Activated T-helper 1 cell treated with anti-CD3 and anti-CD28 coated beads, Interleukin-12 subunit alpha, Interleukin-12 subunit beta, Interleukin-2, Interleukin-4 antibody, amounts not matched to agents 30 ng/mL and 10 ng/mL and 1 ng/mL, durations not matched to agents 14 hours and 24 hours and 36 hours (primary cell): Measurements from ENCODE around the gene CLIP1. TPM values are rescaled to one million over a fixed set of nuclear protein-coding genes. Genes with fewer than 3 reads are reported as not detected.
"Not testable (repeated sequence)": the region's sequence is repeated elsewhere in the genome, so short reads cannot be mapped to it uniquely, and the experiment has no call there.

Experiments
- DNase-seq: peaks from one replicate; pipeline ENCODE4 v3.0.0; 2021; ENCODE audit warnings: low spot score
- H3K27ac Mint-ChIP-seq: one replicate; pipeline ENCODE4 v1.8.0; 2021; ENCODE audit warnings: mild to moderate bottlenecking, mixed read lengths
- H3K27me3 Mint-ChIP-seq: one replicate; pipeline ENCODE4 v1.8.0; 2022; ENCODE audit warnings: mild to moderate bottlenecking, moderate library complexity, mixed read lengths; ENCODE audit not compliant: insufficient read depth
- H3K36me3 Mint-ChIP-seq: one replicate; pipeline ENCODE4 v1.8.0; 2021; ENCODE audit warnings: low read depth, mixed read lengths
- H3K4me1 Mint-ChIP-seq: one replicate; pipeline ENCODE4 v1.8.0; 2021; ENCODE audit warnings: low read depth, mixed read lengths
- H3K4me3 Mint-ChIP-seq: one replicate; pipeline ENCODE4 v1.8.0; 2021; ENCODE audit warnings: mild to moderate bottlenecking, moderate library complexity, mixed read lengths
- H3K9me3 Mint-ChIP-seq: one replicate; pipeline ENCODE4 v1.8.0; 2021; ENCODE audit warnings: mixed read lengths
- intact Hi-C: fragments of 100-400 bp; cut with micrococcal nuclease; formaldehyde crosslinking; loops from one replicate; pipeline ENCODE4 v1.15.1; 2024
- total RNA-seq: library from RNA; stranded (reverse); gene quantifications from 2 replicates; pipeline ENCODE4 v1.2.3, GENCODE V29; 2022

CLIP1 gene
- total RNA-seq, 1 donor from 2014 or later = 64.1 TPM

DNA sequence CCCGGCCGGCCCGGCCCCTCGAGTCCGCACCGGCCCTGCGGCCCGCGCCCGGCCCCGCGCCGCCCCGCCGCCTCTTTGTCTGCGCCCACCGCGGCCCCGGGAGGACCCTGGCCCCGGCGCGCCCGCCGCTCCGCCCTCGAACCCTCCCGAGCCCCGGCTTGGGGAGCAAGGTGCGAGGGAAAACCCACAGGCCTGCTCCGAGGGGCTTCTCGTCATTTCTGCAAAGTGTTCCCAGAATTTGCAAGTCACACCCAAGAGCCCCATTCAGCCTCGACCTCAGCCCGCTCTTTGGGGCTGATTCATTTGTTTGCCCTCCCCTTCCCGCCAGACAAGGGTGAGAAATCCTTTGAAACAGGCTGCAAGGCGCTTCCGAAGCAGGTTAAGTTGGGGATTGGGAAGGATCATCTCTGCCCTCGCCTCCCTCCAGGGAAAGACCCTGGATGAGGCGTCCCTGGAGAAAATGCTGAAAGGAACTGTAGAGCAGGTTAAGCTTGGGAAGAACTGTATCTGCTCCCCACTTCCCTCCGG, 325 bp upstream of the CLIP1 start:
- H3K27me3 Mint-ChIP-seq = peaks cover 2% of the 10 kb centered on the region
- intact Hi-C loops = loop anchor here (1.0 to 5.0 kb wide), 5 partner anchors 30 to 196 kb away; partner anchors contain the start of genes DIABLO and VPS33A
- H3K27ac Mint-ChIP-seq = peak overlapping the region; percentile 89
- H3K4me3 Mint-ChIP-seq = peak overlapping the region; percentile 88
- H3K36me3 Mint-ChIP-seq = peaks cover 4% of the 10 kb centered on the region
- peak; percentile 14 for DNase-seq
- H3K4me1 Mint-ChIP-seq = peaks cover 31% of the 10 kb centered on the region
- H3K9me3 Mint-ChIP-seq = no peaks in the 10 kb centered on the region

GRCh38 chr12:122421187-122421820, 1.2 kb downstream of the CLIP1 start:
- H3K36me3 Mint-ChIP-seq = peaks cover 5% of the 10 kb centered on the region
- peak overlapping the region; percentile 85 for H3K27ac Mint-ChIP-seq
- intact Hi-C loops = loop anchor here (1.0 to 5.0 kb wide), 4 partner anchors 8 to 154 kb away; partner anchors contain the start of gene VPS33A
- H3K4me3 Mint-ChIP-seq = peak overlapping the region; percentile 94
- H3K4me1 Mint-ChIP-seq = peaks cover 33% of the 10 kb centered on the region
- peaks cover 2% of the 10 kb centered on the region for H3K27me3 Mint-ChIP-seq
- H3K9me3 Mint-ChIP-seq = no peaks in the 10 kb centered on the region
- DNase-seq = no peak

DNA sequence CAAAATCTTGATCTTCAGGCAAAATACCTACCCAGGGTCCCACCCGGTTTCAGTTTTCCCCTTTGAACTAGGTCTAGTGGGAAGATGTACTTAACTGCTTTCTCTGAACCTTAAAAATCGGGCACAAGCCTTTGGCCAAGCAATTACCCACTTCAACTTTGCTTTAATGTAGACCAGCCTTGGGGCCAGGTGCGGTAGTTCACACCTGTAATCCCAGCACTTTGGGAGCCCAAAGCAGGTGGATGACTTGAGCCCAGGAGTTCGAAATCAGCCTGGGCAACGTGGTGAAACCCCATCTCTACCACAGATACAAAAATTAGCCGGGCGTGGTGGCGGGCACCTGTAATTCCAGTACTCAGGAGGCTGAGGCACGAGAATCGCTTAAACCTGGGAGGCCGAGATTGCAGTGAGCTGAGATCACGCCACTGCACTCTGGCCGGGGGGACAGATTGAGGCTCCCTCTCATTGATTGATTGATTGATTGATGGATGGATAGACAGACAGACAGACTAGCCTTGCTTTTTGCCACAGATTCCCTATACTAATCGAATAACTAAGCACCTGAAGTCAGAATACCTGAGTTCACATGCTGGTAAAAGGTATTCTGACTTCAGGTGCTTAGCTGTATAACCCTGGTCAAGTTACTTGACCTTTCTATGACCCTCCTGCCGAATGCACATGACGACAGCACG, 1.9 kb downstream of the CLIP1 start:
- Mint-ChIP-seq H3K36me3 (peaks cover 5% of the 10 kb centered on the region), H3K4me3 (peak overlapping the region; percentile 94), H3K27me3 (peaks cover 2% of the 10 kb centered on the region), H3K9me3 (no peaks in the 10 kb centered on the region), H3K27ac (peak overlapping the region; percentile 68), H3K4me1 (peaks cover 33% of the 10 kb centered on the region)
- no peak for DNase-seq
- intact Hi-C loops = loop anchor here (1.0 to 5.0 kb wide), 4 partner anchors 7 to 153 kb away; partner anchors contain the start of gene VPS33A

DNA sequence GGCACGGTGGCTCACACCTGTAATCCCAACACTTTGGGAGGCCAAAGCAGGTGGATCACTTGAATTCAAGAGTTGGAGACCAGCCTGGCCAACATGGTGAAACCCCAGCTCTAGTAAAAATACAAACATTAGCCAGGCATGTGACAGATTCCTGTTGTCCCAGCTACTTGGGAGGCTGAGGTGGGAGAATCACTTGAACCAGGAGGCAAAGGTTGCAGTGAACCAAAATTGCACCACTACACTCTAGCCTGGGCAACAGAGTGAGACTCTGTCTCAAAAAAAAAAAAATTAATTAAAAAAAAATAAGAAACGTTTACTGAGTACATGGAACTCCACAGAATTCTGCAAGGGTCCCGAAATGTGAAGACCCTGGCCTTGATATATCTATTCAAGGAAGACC, 3.4 kb downstream of the CLIP1 start:
- intact Hi-C loops, H3K9me3 Mint-ChIP-seq, DNase-seq, H3K27me3 Mint-ChIP-seq, H3K36me3 Mint-ChIP-seq, H3K4me3 Mint-ChIP-seq, H3K27ac Mint-ChIP-seq: not testable (repeated sequence)
- peaks cover 35% of the 10 kb centered on the region for H3K4me1 Mint-ChIP-seq

DNA sequence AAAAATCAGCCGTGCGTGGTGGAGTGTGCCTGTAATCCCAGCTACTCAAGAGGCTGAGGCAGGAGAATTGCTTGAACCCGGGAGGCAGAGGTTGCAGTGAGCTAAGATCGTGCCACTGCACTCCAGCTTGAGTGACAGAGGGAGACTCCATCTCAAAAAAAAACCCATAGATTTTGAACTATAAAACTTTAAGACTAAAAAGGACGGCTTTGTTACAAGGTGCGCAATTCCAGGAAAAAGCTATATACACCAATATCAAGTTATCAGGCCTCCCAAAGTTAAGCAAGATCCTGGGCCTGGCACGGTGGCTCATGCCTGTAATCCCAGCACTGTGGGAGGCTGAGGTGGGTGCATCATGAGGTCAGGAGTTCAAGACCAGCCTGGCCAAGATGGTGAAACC, 6.8 kb downstream of the CLIP1 start:
- H3K27ac Mint-ChIP-seq, intact Hi-C loops: not testable (repeated sequence)

DNA sequence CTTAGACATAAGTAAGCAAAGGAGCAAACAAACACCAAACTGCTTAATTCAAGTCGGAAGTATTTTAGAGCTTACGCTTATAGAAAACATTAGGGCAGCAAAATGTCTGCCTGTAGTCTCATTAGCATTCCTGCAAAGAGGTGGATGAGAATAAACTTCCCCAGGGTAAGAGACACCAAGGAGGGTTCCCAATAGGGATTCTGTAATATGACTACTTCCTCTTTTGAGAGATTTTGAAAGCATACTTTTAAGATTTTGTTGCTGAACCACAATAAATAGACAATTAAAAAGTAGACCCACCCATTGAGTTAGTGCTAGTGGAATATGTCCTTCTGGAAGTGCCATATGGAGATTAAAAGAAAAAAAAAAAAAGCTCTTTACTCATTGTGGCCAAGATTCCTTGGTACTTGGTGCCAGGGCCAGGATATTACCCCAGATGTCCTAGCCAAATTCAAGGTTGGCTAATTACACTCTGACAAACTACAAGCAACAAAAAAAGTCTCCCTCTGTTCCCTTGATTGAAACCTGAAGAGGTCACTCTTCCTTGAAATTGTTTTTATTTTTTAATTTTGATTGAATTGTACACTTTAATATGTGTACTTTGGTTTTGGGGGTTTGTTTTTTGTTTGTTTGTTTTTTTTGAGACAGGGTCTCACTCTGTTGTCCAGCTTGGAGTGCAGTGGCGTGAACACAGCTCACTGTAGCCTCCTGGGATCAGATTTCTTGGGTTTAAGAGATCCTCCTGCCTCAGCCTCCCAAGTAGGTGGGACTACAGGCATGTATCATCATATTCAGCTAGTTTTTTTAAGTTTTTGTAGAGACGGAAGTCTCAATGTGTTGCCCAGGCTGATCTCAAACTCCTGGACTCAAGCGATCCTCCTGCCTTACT, 8.7 kb downstream of the CLIP1 start:
- H3K36me3 Mint-ChIP-seq = peaks cover 14% of the 10 kb centered on the region
- H3K27me3 Mint-ChIP-seq = no peaks in the 10 kb centered on the region
- no peaks in the 10 kb centered on the region for H3K9me3 Mint-ChIP-seq
- H3K27ac Mint-ChIP-seq = peak overlapping the region; percentile 91
- DNase-seq = no peak
- H3K4me3 Mint-ChIP-seq = peak overlapping the region; percentile 64
- intact Hi-C loops = loop anchor here (1.0 kb wide), 2 partner anchors 8 to 10 kb away; no protein-coding TSS in a partner anchor
- peaks cover 34% of the 10 kb centered on the region for H3K4me1 Mint-ChIP-seq

More for the DNA sequence above, 6.8 kb downstream of the CLIP1 start:
- Mint-ChIP-seq H3K4me1 (peaks cover 36% of the 10 kb centered on the region), H3K36me3 (peaks cover 14% of the 10 kb centered on the region)
- not testable (repeated sequence) for DNase-seq, H3K4me3 Mint-ChIP-seq, H3K27me3 Mint-ChIP-seq, H3K9me3 Mint-ChIP-seq

GRCh38 chr12:122412851-122413433, 9.5 kb downstream of the CLIP1 start:
- Mint-ChIP-seq H3K4me3 (peak overlapping the region; percentile 64), H3K27me3 (no peaks in the 10 kb centered on the region), H3K4me1 (peaks cover 29% of the 10 kb centered on the region), H3K27ac (peak overlapping the region; percentile 91), H3K36me3 (peaks cover 12% of the 10 kb centered on the region), H3K9me3 (no peaks in the 10 kb centered on the region)
- intact Hi-C loops = loop anchor here (1.0 kb wide), 3 partner anchors 8 to 13 kb away; no protein-coding TSS in a partner anchor
- no peak for DNase-seq

- Mint-ChIP-seq H3K9me3 (no peaks in the 10 kb centered on the region), H3K27ac (peak overlapping the region; percentile 63), H3K36me3 (peaks cover 9% of the 10 kb centered on the region), H3K27me3 (no peaks in the 10 kb centered on the region), H3K4me3 (no peak overlapping the region), H3K4me1 (peaks cover 25% of the 10 kb centered on the region)
- intact Hi-C loops = no loop called here
- no peak for DNase-seq
Measured at GRCh38 chr12:122411537-122411936, 10.9 kb downstream of the CLIP1 start.

GRCh38 chr12:122407208-122407607, 15.3 kb downstream of the CLIP1 start:
- Mint-ChIP-seq H3K4me3 (no peak overlapping the region), H3K9me3 (no peaks in the 10 kb centered on the region), H3K4me1 (peaks cover 16% of the 10 kb centered on the region), H3K27me3 (no peaks in the 10 kb centered on the region), H3K36me3 (peaks cover 13% of the 10 kb centered on the region), H3K27ac (no peak overlapping the region)
- intact Hi-C loops = no loop called here
- DNase-seq = no peak

DNA sequence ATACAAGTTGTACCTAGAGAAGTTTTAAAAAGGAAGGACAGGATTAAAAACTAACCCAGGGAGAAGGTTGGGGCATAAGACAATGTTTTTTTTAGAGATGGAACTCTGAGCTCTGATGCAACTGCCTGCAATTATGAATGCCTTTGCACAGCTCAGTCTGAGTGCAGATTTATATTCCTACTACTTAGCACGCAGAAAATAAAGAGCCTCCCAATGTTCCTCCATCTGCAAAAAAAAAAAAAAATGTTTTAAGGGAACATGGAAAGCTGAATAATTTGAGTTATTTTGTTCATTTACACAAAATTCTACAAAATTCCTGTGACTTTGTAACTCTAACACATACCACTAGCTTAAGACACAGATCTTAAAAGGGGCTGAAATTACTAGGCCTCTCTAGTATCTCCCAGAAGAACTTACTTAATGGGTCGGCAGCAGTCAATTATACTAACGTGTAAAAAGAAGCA, 15.7 kb downstream of the CLIP1 start:
- H3K36me3 Mint-ChIP-seq = peaks cover 13% of the 10 kb centered on the region
- no peaks in the 10 kb centered on the region for H3K9me3 Mint-ChIP-seq
- H3K27ac Mint-ChIP-seq = no peak overlapping the region
- peaks cover 16% of the 10 kb centered on the region for H3K4me1 Mint-ChIP-seq
- intact Hi-C loops = no loop called here
- H3K27me3 Mint-ChIP-seq = no peaks in the 10 kb centered on the region
- no peak for DNase-seq
- H3K4me3 Mint-ChIP-seq = no peak overlapping the region

DNA sequence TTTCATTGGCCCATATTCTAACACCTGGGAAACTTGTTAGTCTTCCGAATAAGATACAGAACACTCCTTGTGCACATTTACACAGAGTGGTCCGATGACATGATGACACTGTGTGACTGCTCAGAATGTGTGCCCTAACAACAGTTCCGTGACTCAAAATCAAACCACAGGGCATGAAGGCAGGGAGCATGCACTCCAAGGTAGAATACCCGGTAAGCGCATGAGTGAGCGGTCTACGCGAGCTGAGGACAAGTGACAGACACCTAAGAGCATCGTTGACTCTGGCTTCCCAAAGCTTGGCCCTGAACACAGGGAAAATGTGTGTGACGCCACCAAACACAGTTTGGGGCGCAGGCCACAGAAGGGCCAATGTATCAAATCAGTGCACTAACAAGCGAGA, 18.6 kb downstream of the CLIP1 start:
- DNase-seq = no peak
- no peak overlapping the region for H3K27ac Mint-ChIP-seq
- H3K36me3 Mint-ChIP-seq = peaks cover 19% of the 10 kb centered on the region
- H3K9me3 Mint-ChIP-seq = no peaks in the 10 kb centered on the region
- peaks cover 31% of the 10 kb centered on the region for H3K4me1 Mint-ChIP-seq
- H3K27me3 Mint-ChIP-seq = no peaks in the 10 kb centered on the region
- H3K4me3 Mint-ChIP-seq = no peak overlapping the region
- intact Hi-C loops = loop anchor here (1.0 kb wide), 1 partner anchor 9 kb away; no protein-coding TSS in a partner anchor
